ENCODE data around the gene NRGN.

The NRGN gene

GRCh38 chr11:124722176-124722575 lies 17.6 kb upstream of the NRGN start:
- TF ChIP-seq, protein P1, sequence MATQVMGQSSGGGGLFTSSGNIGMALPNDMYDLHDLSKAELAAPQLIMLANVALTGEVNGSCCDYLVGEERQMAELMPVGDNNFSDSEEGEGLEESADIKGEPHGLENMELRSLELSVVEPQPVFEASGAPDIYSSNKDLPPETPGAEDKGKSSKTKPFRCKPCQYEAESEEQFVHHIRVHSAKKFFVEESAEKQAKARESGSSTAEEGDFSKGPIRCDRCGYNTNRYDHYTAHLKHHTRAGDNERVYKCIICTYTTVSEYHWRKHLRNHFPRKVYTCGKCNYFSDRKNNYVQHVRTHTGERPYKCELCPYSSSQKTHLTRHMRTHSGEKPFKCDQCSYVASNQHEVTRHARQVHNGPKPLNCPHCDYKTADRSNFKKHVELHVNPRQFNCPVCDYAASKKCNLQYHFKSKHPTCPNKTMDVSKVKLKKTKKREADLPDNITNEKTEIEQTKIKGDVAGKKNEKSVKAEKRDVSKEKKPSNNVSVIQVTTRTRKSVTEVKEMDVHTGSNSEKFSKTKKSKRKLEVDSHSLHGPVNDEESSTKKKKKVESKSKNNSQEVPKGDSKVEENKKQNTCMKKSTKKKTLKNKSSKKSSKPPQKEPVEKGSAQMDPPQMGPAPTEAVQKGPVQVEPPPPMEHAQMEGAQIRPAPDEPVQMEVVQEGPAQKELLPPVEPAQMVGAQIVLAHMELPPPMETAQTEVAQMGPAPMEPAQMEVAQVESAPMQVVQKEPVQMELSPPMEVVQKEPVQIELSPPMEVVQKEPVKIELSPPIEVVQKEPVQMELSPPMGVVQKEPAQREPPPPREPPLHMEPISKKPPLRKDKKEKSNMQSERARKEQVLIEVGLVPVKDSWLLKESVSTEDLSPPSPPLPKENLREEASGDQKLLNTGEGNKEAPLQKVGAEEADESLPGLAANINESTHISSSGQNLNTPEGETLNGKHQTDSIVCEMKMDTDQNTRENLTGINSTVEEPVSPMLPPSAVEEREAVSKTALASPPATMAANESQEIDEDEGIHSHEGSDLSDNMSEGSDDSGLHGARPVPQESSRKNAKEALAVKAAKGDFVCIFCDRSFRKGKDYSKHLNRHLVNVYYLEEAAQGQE (IDR thresholded peaks at IDR 0.05; ENCODE audit: insufficient read depth in 1 of 2, low read depth in 2 of 2, low read length in 2 of 2) = no peak
- TF ChIP-seq FOXP2 (optimal IDR thresholded peaks at IDR 0.05; ENCODE audit: borderline replicate concordance, extremely low read depth, extremely low read length, insufficient read depth) = no peak
- no peak for TF ChIP-seq TAF1 (IDR thresholded peaks at IDR 0.05; ENCODE audit: borderline replicate concordance, insufficient read depth, low read length)
- TF ChIP-seq POLR2AphosphoS5 (IDR thresholded peaks at IDR 0.05; ENCODE audit: low read depth, low read length) = no peak
- no peak for TF ChIP-seq SIN3A (IDR thresholded peaks at IDR 0.05; ENCODE audit: borderline replicate concordance, insufficient read depth, low read length)

GRCh38 chr11:124724979-124725718 lies 14.6 kb upstream of the NRGN start:
- TF ChIP-seq FOXP2 (optimal IDR thresholded peaks at IDR 0.05; ENCODE audit: borderline replicate concordance, extremely low read depth, extremely low read length, insufficient read depth) = no peak
- no peak for TF ChIP-seq TAF1 (IDR thresholded peaks at IDR 0.05; ENCODE audit: borderline replicate concordance, insufficient read depth, low read length)
- TF ChIP-seq POLR2AphosphoS5 (IDR thresholded peaks at IDR 0.05; ENCODE audit: low read depth, low read length) = no peak
- TF ChIP-seq, protein P1 (IDR thresholded peaks at IDR 0.05; ENCODE audit: insufficient read depth in 1 of 2, low read depth in 2 of 2, low read length in 2 of 2) = no peak

DNA sequence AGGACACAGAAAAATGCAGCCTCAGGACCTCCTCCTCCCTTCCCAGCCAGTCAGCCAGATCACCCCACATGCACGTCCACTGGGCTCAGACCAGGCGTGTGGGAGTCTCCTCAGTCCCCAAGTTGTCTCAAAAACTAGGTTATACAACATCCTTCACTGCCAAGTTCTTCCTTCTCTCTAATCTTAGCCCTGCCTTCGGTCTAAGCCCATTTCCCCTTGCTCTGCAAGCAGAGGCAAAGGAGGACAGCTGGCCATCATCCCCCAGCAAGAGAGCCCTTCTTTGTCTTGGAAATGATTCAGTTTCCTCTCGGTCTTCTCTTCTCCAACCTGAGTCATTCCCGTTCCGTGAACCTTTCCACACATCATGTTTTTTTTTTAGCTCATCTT lies 14.0 kb upstream of the NRGN start:
- no peak for TF ChIP-seq TAF1 (IDR thresholded peaks at IDR 0.05; ENCODE audit: borderline replicate concordance, insufficient read depth, low read length)
- no peak for TF ChIP-seq FOXP2 (optimal IDR thresholded peaks at IDR 0.05; ENCODE audit: borderline replicate concordance, extremely low read depth, extremely low read length, insufficient read depth)
- TF ChIP-seq, protein P1 (IDR thresholded peaks at IDR 0.05; ENCODE audit: insufficient read depth in 1 of 2, low read depth in 2 of 2, low read length in 2 of 2) = no peak
- TF ChIP-seq SIN3A (IDR thresholded peaks at IDR 0.05; ENCODE audit: borderline replicate concordance, insufficient read depth, low read length) = no peak
- TF ChIP-seq POLR2AphosphoS5 (IDR thresholded peaks at IDR 0.05; ENCODE audit: low read depth, low read length) = no peak

DNA sequence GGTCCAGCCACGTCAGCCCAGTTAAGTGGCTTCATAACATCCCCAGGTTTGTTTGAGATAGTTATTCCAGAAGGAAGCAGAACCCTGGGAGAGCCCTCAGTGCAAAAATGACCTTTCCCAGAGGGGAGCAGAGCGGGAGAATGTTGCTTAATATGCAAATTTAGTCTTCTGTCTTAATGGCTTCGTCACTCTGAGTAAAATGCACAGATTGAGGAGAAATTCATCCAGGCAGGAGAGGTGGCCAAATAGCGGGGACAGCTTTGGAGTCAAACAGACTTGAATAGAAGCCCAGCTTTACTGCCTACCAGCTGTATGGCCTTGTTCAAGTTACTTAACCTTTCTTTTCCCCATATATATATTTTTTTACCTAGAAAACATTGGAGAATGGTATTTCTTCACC lies 12.3 kb upstream of the NRGN start:
- TF ChIP-seq TAF1 (IDR thresholded peaks at IDR 0.05; ENCODE audit: borderline replicate concordance, insufficient read depth, low read length) = no peak
- TF ChIP-seq FOXP2 (optimal IDR thresholded peaks at IDR 0.05; ENCODE audit: borderline replicate concordance, extremely low read depth, extremely low read length, insufficient read depth) = no peak
- TF ChIP-seq, protein P1 (IDR thresholded peaks at IDR 0.05; ENCODE audit: insufficient read depth in 1 of 2, low read depth in 2 of 2, low read length in 2 of 2) = no peak
- TF ChIP-seq POLR2AphosphoS5 (IDR thresholded peaks at IDR 0.05; ENCODE audit: low read depth, low read length) = no peak
- no peak for TF ChIP-seq SIN3A (IDR thresholded peaks at IDR 0.05; ENCODE audit: borderline replicate concordance, insufficient read depth, low read length)
